ENCODE measurements around the gene OSBPL9. TPM values are rescaled to one million over a fixed set of nuclear protein-coding genes. Genes with fewer than 3 reads are reported as not detected.

The OSBPL9 gene
- total and polyA plus RNA-seq, 10 of the 15 experiments (the other 5 are each of a cell fraction or from before 2014, with no cell fraction given) = 25.9 to 156 (median 108) TPM

DNA sequence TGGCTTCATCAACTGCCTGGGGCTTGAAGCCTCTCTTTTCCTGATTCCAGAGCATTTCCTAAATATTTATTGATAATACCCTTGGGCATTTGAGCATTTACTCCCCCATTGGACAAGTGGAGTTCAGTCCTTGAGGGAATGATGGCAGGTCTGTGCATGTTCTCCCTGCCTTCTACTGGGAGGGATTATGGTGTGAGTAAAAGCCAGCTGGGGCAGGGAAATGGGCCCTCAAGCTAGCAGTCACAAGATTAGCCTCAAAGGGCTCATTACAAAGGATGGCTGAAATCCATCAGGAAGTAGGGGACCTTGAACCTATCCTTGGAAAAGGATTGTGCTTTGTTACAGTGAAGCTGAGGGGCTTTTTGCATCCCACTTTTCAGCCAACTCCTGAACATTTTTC lies 24.2 kb upstream of the OSBPL9 start:
- SMC1A ChIA-PET (ENCODE audit: uncharacterized antibody, unreplicated experiment) = no interaction called here
- intact Hi-C loops (cut with micrococcal nuclease; ENCODE audit: unreplicated experiment) = no loop called here
- H3K79me2 ChIP-seq (ENCODE audit: control insufficient read depth, insufficient read depth, low read length) = no peaks in the 10 kb centered on the region
- TF ChIP-seq RUNX3 (IDR thresholded peaks at IDR 0.05; ENCODE audit: low read length) = no peak
- TF ChIP-seq MEF2B (IDR thresholded peaks at IDR 0.05; ENCODE audit: partially characterized antibody, poor library complexity, severe bottlenecking) = no peak
- TF ChIP-seq SREBF1 (IDR thresholded peaks at IDR 0.05; ENCODE audit: low read length) = no peak
- TF ChIP-seq REST (IDR thresholded peaks at IDR 0.05; ENCODE audit: low read depth, low read length) = no peak
- TF ChIP-seq PBX3 (IDR thresholded peaks at IDR 0.05; ENCODE audit: insufficient replicate concordance, low read depth, low read length) = no peak
- no peak for TF ChIP-seq MYC (IDR thresholded peaks at IDR 0.05; ENCODE audit: insufficient read depth, insufficient read length, insufficient replicate concordance, low read length, severe bottlenecking)
- no peak for TF ChIP-seq PKNOX1 (IDR thresholded peaks at IDR 0.05)
- no peak for TF ChIP-seq ELK1 (IDR thresholded peaks at IDR 0.05; ENCODE audit: low read depth, low read length)
- TF ChIP-seq BCL3 (IDR thresholded peaks at IDR 0.05; ENCODE audit: borderline replicate concordance, insufficient read depth, low read depth, low read length, poor library complexity, severe bottlenecking) = no peak
- TF ChIP-seq, protein P1, sequence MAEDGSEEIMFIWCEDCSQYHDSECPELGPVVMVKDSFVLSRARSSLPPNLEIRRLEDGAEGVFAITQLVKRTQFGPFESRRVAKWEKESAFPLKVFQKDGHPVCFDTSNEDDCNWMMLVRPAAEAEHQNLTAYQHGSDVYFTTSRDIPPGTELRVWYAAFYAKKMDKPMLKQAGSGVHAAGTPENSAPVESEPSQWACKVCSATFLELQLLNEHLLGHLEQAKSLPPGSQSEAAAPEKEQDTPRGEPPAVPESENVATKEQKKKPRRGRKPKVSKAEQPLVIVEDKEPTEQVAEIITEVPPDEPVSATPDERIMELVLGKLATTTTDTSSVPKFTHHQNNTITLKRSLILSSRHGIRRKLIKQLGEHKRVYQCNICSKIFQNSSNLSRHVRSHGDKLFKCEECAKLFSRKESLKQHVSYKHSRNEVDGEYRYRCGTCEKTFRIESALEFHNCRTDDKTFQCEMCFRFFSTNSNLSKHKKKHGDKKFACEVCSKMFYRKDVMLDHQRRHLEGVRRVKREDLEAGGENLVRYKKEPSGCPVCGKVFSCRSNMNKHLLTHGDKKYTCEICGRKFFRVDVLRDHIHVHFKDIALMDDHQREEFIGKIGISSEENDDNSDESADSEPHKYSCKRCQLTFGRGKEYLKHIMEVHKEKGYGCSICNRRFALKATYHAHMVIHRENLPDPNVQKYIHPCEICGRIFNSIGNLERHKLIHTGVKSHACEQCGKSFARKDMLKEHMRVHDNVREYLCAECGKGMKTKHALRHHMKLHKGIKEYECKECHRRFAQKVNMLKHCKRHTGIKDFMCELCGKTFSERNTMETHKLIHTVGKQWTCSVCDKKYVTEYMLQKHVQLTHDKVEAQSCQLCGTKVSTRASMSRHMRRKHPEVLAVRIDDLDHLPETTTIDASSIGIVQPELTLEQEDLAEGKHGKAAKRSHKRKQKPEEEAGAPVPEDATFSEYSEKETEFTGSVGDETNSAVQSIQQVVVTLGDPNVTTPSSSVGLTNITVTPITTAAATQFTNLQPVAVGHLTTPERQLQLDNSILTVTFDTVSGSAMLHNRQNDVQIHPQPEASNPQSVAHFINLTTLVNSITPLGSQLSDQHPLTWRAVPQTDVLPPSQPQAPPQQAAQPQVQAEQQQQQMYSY (CRISPR knock-in tag; IDR thresholded peaks at IDR 0.05) = no peak

More for the DNA sequence above, 24.2 kb upstream of the OSBPL9 start:
- H3K9me3 ChIP-seq (replicated peaks; ENCODE audit: control insufficient read depth, insufficient read depth, low read length) = no peaks in the 10 kb centered on the region
- in situ Hi-C loops (cut with MboI) = no loop called here
- POLR2A ChIA-PET = interaction anchor here (1.0 kb wide), 1 partner anchor 30 kb away, joined by 3 read pairs; no protein-coding TSS in a partner anchor
- H3K27ac ChIP-seq (ENCODE audit: control insufficient read depth, insufficient read depth) = no peak overlapping the region
- ATAC-seq (no peak), FAIRE-seq (no peak), DNase-seq (ENCODE audit: low read depth, low spot score) (no peak)
- H3K4me2 ChIP-seq (ENCODE audit: control insufficient read depth, insufficient read depth) = no peak overlapping the region
- RAD21 ChIA-PET (ENCODE audit: unreplicated experiment) = no interaction called here
- H3K4me3 ChIP-seq = no peak overlapping the region
- CTCF ChIA-PET = no interaction called here
- no TSS peak for BruUV-seq (replicated peaks)
- no peak overlapping the region for H3K9ac ChIP-seq (ENCODE audit: control insufficient read depth, insufficient read depth, low read length)
- 0 out of 4 replicates have a peak, but pooled peaks cover 0 to 2% of the 10 kb centered on the region in 2 experiments for H3K27me3 ChIP-seq (replicated peaks in 1 of 2; ENCODE audit: control insufficient read depth in 2 of 2, insufficient read depth in 2 of 2, low read length in 1 of 2)
- no peak overlapping the region for H2AFZ ChIP-seq (ENCODE audit: control insufficient read depth, low read depth, low read length)
- H3K4me1 ChIP-seq (ENCODE audit: control insufficient read depth, insufficient read depth, low read length) = no peaks in the 10 kb centered on the region
- H4K20me1 ChIP-seq (ENCODE audit: control insufficient read depth, insufficient read depth) = no peaks in the 10 kb centered on the region
- H3K36me3 ChIP-seq (ENCODE audit: control insufficient read depth in 2 of 2, insufficient read depth in 2 of 2, low read length in 1 of 2) = no peaks in the 10 kb centered on the region
